Embryonic facial prominence (tissue), 1 donor: ENCODE measurements around the gene PORCN.

Source experiments
- DNase-seq: peaks from one replicate; pipeline ENCODE4 v3.0.0-alpha.2; 2016; ENCODE audit errors: extremely low spot score

PORCN gene

GRCh38 chrX:48508400-48509244 is at the start of gene PORCN:
Gene PORCN (plus strand): TSS chrX:48508992. CDS start chrX:48509821, 829 bp downstream.
- DNase-seq, result no peak

GRCh38 chrX:48459483-48459882 is 49.3 kb upstream of the PORCN start:
- DNase-seq, result no peak

GRCh38 chrX:48460031-48460430 is 48.8 kb upstream of the PORCN start:
- DNase-seq, result no peak

- DNase-seq, result no peak
These were observed 48.2 kb upstream of the PORCN start for GRCh38 chrX:48460606-48461005.

- DNase-seq, result no peak
These were observed 47.0 kb upstream of the PORCN start for GRCh38 chrX:48461830-48462229.

- no peak for DNase-seq
These were observed 43.4 kb upstream of the PORCN start for GRCh38 chrX:48465336-48465933.

- DNase-seq, result no peak
These were observed 42.1 kb upstream of the PORCN start for GRCh38 chrX:48466696-48467095.

- DNase-seq, result no peak
These were observed 41.5 kb upstream of the PORCN start for GRCh38 chrX:48467281-48467761.

GRCh38 chrX:48468247-48468671 is 40.5 kb upstream of the PORCN start:
- no peak for DNase-seq

GRCh38 chrX:48468693-48469691 is 39.8 kb upstream of the PORCN start:
- DNase-seq, result no peak

- no peak for DNase-seq
These were observed 38.5 kb upstream of the PORCN start, which contains the start of gene SLC38A5 for GRCh38 chrX:48470110-48470832. Gene SLC38A5 (minus strand): TSS chrX:48470260. CDS start chrX:48467924, 2,336 bp downstream.

GRCh38 chrX:48470833-48471118 is 38.0 kb upstream of the PORCN start:
- no peak for DNase-seq

- no peak for DNase-seq
These were observed 37.3 kb upstream of the PORCN start for GRCh38 chrX:48471504-48471903.

GRCh38 chrX:48472225-48472624 is 36.6 kb upstream of the PORCN start:
- no peak for DNase-seq

GRCh38 chrX:48472851-48473703 is 35.7 kb upstream of the PORCN start:
- DNase-seq, result no peak

- DNase-seq, result no peak
These were observed 35.1 kb upstream of the PORCN start for GRCh38 chrX:48473704-48473990.

GRCh38 chrX:48474127-48474526 is 34.7 kb upstream of the PORCN start:
- no peak for DNase-seq

GRCh38 chrX:48474581-48474980 is 34.2 kb upstream of the PORCN start:
- no peak for DNase-seq

GRCh38 chrX:48475296-48475695 is 33.5 kb upstream of the PORCN start:
- no peak for DNase-seq

GRCh38 chrX:48475774-48476577 is 32.8 kb upstream of the PORCN start, which contains the start of gene FTSJ1:
Gene FTSJ1 (plus strand): TSS chrX:48476199. CDS start chrX:48478048, 1,849 bp downstream.
- peak; percentile 73 for DNase-seq
